ENCODE results near the gene CSTA. TPM values are rescaled to one million over a fixed set of nuclear protein-coding genes. Genes with fewer than 3 reads are reported as not detected.
"Not testable (repeated sequence)": the region's sequence is repeated elsewhere in the genome, so short reads cannot be mapped to it uniquely, and the experiment has no call there.

CSTA gene
- total RNA-seq, 4 donors from 2014 or later, result not detected

GRCh38 chr3:122362026-122362425 is 37.0 kb downstream of the CSTA start:
- no peaks in the 10 kb centered on the region for H3K9me3 ChIP-seq
- no peak for DNase-seq
- no peak overlapping the region for H3K4me3 ChIP-seq
- peaks cover 0 to 4% (median 0%) of the 10 kb centered on the region in 3 donors for H3K36me3 ChIP-seq
- peak overlapping the region in 2 of 4 donors; percentile 12 to 45 for H3K27ac ChIP-seq
- TF ChIP-seq CTCF (IDR thresholded peaks at IDR 0.05), result no peak
- TF ChIP-seq POLR2A (IDR thresholded peaks at IDR 0.05), result no peak
- peaks cover 0 to 13% (median 0%) of the 10 kb centered on the region in 4 donors for H3K4me1 ChIP-seq
- H3K27me3 ChIP-seq, result no peaks in the 10 kb centered on the region

GRCh38 chr3:122364490-122364889 is 39.4 kb downstream of the CSTA start:
- Histone ChIP-seq H3K9me3 (no peaks in the 10 kb centered on the region), H3K4me1 (peaks cover 0 to 13% (median 0%) of the 10 kb centered on the region in 4 donors), H3K36me3 (peaks cover 0 to 7% (median 0%) of the 10 kb centered on the region in 3 donors), H3K4me3 (no peak overlapping the region), H3K27me3 (no peaks in the 10 kb centered on the region), H3K27ac (peak overlapping the region in 1 of 4 donors; percentile 76)
- no peak for DNase-seq
- TF ChIP-seq CTCF (IDR thresholded peaks at IDR 0.05) (no peak), POLR2A (IDR thresholded peaks at IDR 0.05) (no peak)

GRCh38 chr3:122365073-122365472 is 40.0 kb downstream of the CSTA start:
- TF ChIP-seq CTCF (IDR thresholded peaks at IDR 0.05), result no peak
- TF ChIP-seq POLR2A (IDR thresholded peaks at IDR 0.05), result no peak
- Histone ChIP-seq H3K4me3 (no peak overlapping the region), H3K36me3 (peaks cover 0 to 7% (median 0%) of the 10 kb centered on the region in 3 donors), H3K27ac (peak overlapping the region in 2 of 4 donors; percentile 60 to 76), H3K27me3 (no peaks in the 10 kb centered on the region), H3K9me3 (no peaks in the 10 kb centered on the region), H3K4me1 (peaks cover 0 to 13% (median 0%) of the 10 kb centered on the region in 4 donors)
- DNase-seq, result no peak

GRCh38 chr3:122365582-122366378 is 40.7 kb downstream of the CSTA start:
- Histone ChIP-seq H3K4me1 (peaks cover 0 to 13% (median 0%) of the 10 kb centered on the region in 4 donors), H3K27ac (peak overlapping the region in 2 of 4 donors; percentile 60 to 76)
- DNase-seq, result peak in 1 of 3 donors; percentile 51
- not testable (repeated sequence) for H3K9me3 ChIP-seq, H3K27me3 ChIP-seq, H3K36me3 ChIP-seq, H3K4me3 ChIP-seq

GRCh38 chr3:122366379-122366749 is 41.3 kb downstream of the CSTA start:
- Histone ChIP-seq H3K27ac (peak overlapping the region in 2 of 4 donors; percentile 53 to 76), H3K36me3 (peaks cover 0 to 7% (median 0%) of the 10 kb centered on the region in 3 donors), H3K27me3 (no peaks in the 10 kb centered on the region), H3K9me3 (no peaks in the 10 kb centered on the region), H3K4me3 (no peak overlapping the region), H3K4me1 (peaks cover 0 to 13% (median 0%) of the 10 kb centered on the region in 4 donors)
- no peak for DNase-seq
- TF ChIP-seq POLR2A (IDR thresholded peaks at IDR 0.05), result no peak
- no peak for TF ChIP-seq CTCF (IDR thresholded peaks at IDR 0.05)

GRCh38 chr3:122374034-122374433 is 49.0 kb downstream of the CSTA start:
- Histone ChIP-seq H3K4me1 (no peaks in the 10 kb centered on the region), H3K4me3 (no peak overlapping the region)
- no peak for DNase-seq

More at GRCh38 chr3:122374034-122374433, 49.0 kb downstream of the CSTA start:
- Histone ChIP-seq H3K27me3 (no peaks in the 10 kb centered on the region), H3K27ac (no peak overlapping the region), H3K9me3 (no peaks in the 10 kb centered on the region), H3K36me3 (peaks cover 0 to 4% (median 0%) of the 10 kb centered on the region in 3 donors)
- TF ChIP-seq POLR2A (IDR thresholded peaks at IDR 0.05) (no peak), CTCF (IDR thresholded peaks at IDR 0.05) (no peak)
